Keratinocyte (primary cell): ENCODE measurements around the gene SDF4.

ENCODE experiments used
- CTCF ChIP-seq, 3 experiments: IDR thresholded peaks in 1 of 3; conservative IDR thresholded peaks in 1 of 3; optimal IDR thresholded peaks in 1 of 3; 2 replicates in 2 of 3; 3 replicates in 1 of 3; pipeline versions ENCODE3 to v1.5.1; 2011; ENCODE audit warnings: low read length in 3 of 3, mild to moderate bottlenecking in 3 of 3, moderate library complexity in 2 of 3, control low read depth in 1 of 3, inconsistent platforms in 1 of 3; ENCODE audit not compliant: insufficient read depth in 2 of 3; ENCODE audit errors: extremely low read depth in 1 of 3
- EZH2 ChIP-seq: IDR thresholded peaks from one replicate; pipeline ENCODE4 v1.6.1; 2012; ENCODE audit warnings: inconsistent platforms, mild to moderate bottlenecking, low read length, moderate library complexity

DNA sequence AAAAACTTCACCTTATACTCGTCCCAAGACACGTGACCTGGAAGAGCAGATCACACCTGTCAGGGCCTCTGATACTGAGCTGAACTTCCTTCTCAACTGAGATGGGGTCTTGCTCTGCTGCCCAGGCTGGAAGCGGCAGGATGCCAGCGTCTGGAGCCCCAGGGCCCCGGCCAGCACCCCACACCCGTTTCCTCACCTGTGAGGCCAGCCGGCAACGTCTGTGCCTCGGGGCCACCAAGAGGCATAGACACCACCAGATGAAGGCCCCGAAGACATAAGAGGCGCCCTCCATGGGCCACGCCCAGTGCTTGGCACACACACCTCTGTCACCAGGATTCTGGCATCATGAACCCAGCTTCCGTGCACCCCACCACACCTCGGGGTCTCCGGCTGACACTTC, 8.5 kb downstream of the SDF4 start:
- no peak for TF ChIP-seq CTCF (optimal IDR thresholded peaks at IDR 0.05 in 1 of 3, IDR thresholded peaks at IDR 0.05 in 1 of 3, conservative IDR thresholded peaks at IDR 0.05 in 1 of 3; ENCODE audit: extremely low read depth in 1 of 3, insufficient read depth in 2 of 3, low read length in 3 of 3)
- TF ChIP-seq EZH2: no peak
